ENCODE data around the gene BNIPL.
A peak's percentile ranks its signal among the peaks of the same experiment; 100 is the strongest.

BNIPL gene

DNA sequence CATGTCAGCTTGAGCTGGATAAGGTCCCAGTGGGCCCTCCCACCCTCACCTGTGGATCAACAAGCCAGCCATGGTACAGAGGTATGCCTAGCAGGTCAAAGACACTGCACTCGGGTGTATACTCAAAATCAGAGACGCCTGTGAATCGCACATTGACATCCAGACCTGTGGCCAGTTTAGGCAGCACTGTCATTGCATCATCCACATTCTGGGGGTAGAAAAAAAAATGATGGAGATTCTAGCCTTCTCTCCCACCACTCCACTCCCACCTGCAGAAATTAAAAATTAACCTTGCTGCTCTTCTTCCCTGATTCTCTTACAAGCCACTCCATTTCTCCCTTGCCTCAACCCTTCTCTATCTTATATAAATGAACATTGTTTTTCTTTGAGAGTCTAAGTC lies 36.0 kb upstream of the BNIPL start:
- H3K4me3 ChIP-seq (replicated peaks; ENCODE audit: low read depth, low read length) = no peak overlapping the region
- TF ChIP-seq, protein P1, sequence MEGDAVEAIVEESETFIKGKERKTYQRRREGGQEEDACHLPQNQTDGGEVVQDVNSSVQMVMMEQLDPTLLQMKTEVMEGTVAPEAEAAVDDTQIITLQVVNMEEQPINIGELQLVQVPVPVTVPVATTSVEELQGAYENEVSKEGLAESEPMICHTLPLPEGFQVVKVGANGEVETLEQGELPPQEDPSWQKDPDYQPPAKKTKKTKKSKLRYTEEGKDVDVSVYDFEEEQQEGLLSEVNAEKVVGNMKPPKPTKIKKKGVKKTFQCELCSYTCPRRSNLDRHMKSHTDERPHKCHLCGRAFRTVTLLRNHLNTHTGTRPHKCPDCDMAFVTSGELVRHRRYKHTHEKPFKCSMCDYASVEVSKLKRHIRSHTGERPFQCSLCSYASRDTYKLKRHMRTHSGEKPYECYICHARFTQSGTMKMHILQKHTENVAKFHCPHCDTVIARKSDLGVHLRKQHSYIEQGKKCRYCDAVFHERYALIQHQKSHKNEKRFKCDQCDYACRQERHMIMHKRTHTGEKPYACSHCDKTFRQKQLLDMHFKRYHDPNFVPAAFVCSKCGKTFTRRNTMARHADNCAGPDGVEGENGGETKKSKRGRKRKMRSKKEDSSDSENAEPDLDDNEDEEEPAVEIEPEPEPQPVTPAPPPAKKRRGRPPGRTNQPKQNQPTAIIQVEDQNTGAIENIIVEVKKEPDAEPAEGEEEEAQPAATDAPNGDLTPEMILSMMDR (IDR thresholded peaks at IDR 0.05; ENCODE audit: insufficient read depth, low read length, poor library complexity, severe bottlenecking) = no peak
- no peak for DNase-seq (ENCODE audit: extremely low read depth, insufficient read length)
- H3K27me3 ChIP-seq (replicated peaks; ENCODE audit: control insufficient read depth, insufficient read depth, low read length) = no peaks in the 10 kb centered on the region
- H3K36me3 ChIP-seq (ENCODE audit: control insufficient read depth, insufficient read depth, low read length) = no peaks in the 10 kb centered on the region; the same call in 1 of the 2 replicates

DNA sequence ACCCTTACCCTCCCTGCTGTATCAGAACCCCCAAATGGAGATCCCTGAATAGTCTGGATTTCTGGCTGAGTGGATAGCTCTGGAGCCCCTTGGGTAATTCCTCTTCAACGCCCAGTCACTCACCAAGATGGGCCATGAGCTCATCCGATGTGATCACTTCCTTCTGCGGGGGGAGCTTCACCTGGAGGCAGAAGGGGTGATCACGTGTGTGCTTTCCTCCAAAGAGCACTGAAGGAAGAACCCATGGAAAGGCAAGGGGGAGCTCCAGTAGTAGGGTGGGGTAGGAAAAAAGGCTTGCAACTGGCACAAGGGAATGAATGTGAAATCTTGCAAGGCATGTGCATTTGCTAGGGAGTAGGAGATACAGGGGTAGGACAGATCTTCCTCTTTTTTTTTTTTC lies 34.8 kb upstream of the BNIPL start:
- no peaks in the 10 kb centered on the region for H3K27me3 ChIP-seq (replicated peaks; ENCODE audit: control insufficient read depth, insufficient read depth, low read length)
- H3K4me3 ChIP-seq (replicated peaks; ENCODE audit: low read depth, low read length) = no peak overlapping the region
- H3K36me3 ChIP-seq (ENCODE audit: control insufficient read depth, insufficient read depth, low read length) = no peaks in the 10 kb centered on the region; the same call in 1 of the 2 replicates
- DNase-seq (ENCODE audit: extremely low read depth, insufficient read length) = no peak
- TF ChIP-seq, protein P1 (IDR thresholded peaks at IDR 0.05; ENCODE audit: insufficient read depth, low read length, poor library complexity, severe bottlenecking) = no peak

DNA sequence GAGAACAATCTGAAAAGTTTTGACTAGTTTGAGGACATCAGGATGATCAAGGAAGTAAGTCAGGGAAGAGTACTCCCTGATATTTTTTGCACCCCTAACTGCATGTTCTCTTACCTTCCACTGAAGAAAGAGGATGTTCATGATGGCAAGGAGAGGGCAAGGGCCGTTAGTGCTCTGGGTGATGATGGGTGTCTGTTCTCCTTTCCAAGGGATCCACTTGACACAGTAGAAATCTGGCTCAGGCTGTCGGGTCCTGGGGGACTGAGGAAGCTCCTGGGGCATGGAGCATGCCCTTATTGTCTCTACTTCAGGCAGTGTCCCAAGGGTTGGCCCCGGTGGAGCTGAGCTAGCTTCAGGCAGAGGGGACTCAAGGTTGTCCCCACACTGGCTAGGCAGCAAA lies 34.3 kb upstream of the BNIPL start:
- TF ChIP-seq, protein P1 (IDR thresholded peaks at IDR 0.05; ENCODE audit: insufficient read depth, low read length, poor library complexity, severe bottlenecking) = no peak
- no peaks in the 10 kb centered on the region; the same call in 1 of the 2 replicates for H3K36me3 ChIP-seq (ENCODE audit: control insufficient read depth, insufficient read depth, low read length)
- DNase-seq (ENCODE audit: extremely low read depth, insufficient read length) = no peak
- no peaks in the 10 kb centered on the region for H3K27me3 ChIP-seq (replicated peaks; ENCODE audit: control insufficient read depth, insufficient read depth, low read length)
- no peak overlapping the region for H3K4me3 ChIP-seq (replicated peaks; ENCODE audit: low read depth, low read length)

DNA sequence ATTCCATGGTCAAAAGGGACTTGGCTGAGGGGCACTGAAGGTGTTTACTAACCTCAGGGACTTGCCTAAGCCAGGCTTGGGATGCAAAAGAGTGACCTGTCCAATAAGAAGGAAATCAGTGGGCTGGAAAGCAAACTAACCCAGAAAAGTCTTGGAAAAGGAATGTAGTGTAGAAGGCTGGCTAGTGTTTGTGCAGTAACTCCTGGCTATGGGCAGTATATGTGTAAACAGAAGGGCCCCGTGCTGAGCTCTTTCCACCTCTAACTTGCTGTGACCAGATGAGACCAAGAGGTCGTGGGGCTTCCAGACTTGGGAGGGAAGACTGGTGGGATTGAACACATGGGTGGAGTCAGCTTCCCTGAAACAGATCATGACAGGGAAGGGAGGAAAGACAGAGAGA lies 33.8 kb upstream of the BNIPL start:
- Histone ChIP-seq H3K27me3 (replicated peaks; ENCODE audit: control insufficient read depth, insufficient read depth, low read length) (no peaks in the 10 kb centered on the region), H3K4me3 (replicated peaks; ENCODE audit: low read depth, low read length) (no peak overlapping the region), H3K36me3 (ENCODE audit: control insufficient read depth, insufficient read depth, low read length) (no peaks in the 10 kb centered on the region; the same call in 1 of the 2 replicates)
- no peak for DNase-seq (ENCODE audit: extremely low read depth, insufficient read length)
- TF ChIP-seq, protein P1 (IDR thresholded peaks at IDR 0.05; ENCODE audit: insufficient read depth, low read length, poor library complexity, severe bottlenecking) = no peak

DNA sequence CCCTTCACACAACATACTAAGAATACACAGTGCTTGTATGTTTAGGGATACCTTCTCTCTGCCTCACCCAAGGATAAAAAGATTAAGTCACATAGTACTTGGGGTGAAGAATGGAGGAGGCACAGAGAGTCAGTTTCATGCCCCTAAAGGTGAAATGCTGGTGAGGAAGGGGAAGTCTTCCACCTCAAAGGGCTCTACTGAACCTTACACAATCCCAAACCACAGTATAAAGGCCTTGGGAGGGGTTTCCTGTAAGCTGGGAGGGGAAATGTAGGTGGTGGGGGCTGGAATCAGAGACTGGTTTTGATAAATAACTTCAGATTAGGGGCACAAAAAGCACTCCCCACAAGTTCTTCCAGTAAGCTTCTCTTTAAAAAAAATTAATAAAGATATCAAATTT lies 33.2 kb upstream of the BNIPL start:
- Histone ChIP-seq H3K36me3 (ENCODE audit: control insufficient read depth, insufficient read depth, low read length) (no peaks in the 10 kb centered on the region; the same call in 1 of the 2 replicates), H3K4me3 (replicated peaks; ENCODE audit: low read depth, low read length) (no peak overlapping the region), H3K27me3 (replicated peaks; ENCODE audit: control insufficient read depth, insufficient read depth, low read length) (no peaks in the 10 kb centered on the region)
- TF ChIP-seq, protein P1 (IDR thresholded peaks at IDR 0.05; ENCODE audit: insufficient read depth, low read length, poor library complexity, severe bottlenecking) = no peak
- no peak for DNase-seq (ENCODE audit: extremely low read depth, insufficient read length)

DNA sequence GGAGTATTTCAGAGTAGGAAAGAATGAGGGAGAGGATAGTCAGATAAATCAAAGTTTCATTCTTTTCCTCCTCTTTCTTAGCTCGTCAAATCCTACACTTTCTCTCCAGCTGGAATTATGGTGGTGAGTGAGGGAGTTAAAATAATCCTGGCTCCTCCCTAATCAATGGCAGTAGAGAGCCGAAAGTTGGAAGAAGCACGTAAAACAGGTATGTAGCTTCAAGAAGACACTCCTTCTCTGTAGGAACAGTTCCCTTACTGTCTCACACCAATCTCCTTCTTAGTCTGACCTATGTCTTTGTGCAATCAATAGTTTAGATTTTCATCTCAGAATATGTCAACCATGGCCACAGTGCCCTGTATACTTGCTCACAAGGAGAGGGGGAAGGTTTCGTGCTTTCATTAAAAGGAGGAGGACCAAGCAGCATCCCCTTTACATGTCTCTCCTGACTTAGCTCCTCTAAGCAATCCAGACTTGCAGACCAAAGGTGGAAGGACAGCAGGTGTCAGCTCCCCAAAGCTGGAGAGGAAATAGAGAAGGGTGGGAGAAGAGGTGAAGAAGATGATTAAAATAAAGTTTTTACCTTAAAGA lies 30.6 kb upstream of the BNIPL start:
- TF ChIP-seq, protein P1 (IDR thresholded peaks at IDR 0.05; ENCODE audit: insufficient read depth, low read length, poor library complexity, severe bottlenecking) = no peak
- H3K4me3 ChIP-seq (replicated peaks; ENCODE audit: low read depth, low read length) = peak overlapping the region; percentile 60
- H3K27me3 ChIP-seq (replicated peaks; ENCODE audit: control insufficient read depth, insufficient read depth, low read length) = no peaks in the 10 kb centered on the region
- no peaks in the 10 kb centered on the region for H3K36me3 ChIP-seq (ENCODE audit: control insufficient read depth, insufficient read depth, low read length)
- DNase-seq (ENCODE audit: extremely low read depth, insufficient read length) = no peak
